Measurements from ENCODE around the gene WDR27.

The WDR27 gene

GRCh38 chr6:169587975-169588374 lies 113.9 kb downstream of the WDR27 start:
- no peak overlapping the region for H3K27ac ChIP-seq (ENCODE audit: extremely low read depth, low read depth, low read length)
- no peak overlapping the region for H3K4me3 ChIP-seq (ENCODE audit: low read depth, low read length)
- CTCF ChIA-PET: no interaction called here
- TF ChIP-seq OVOL3 (tag by site-specific recombination; IDR thresholded peaks at IDR 0.05) (no peak), ZNF529 (tag by site-specific recombination; IDR thresholded peaks at IDR 0.05; ENCODE audit: insufficient replicate concordance) (no peak), ZNF843 (tag by site-specific recombination; IDR thresholded peaks at IDR 0.05) (no peak), ZXDB (tag by site-specific recombination; IDR thresholded peaks at IDR 0.05) (no peak), ZNF23 (tag by site-specific recombination; IDR thresholded peaks at IDR 0.05; ENCODE audit: borderline replicate concordance) (no peak), GLIS2 (tag by site-specific recombination; IDR thresholded peaks at IDR 0.05) (no peak), ZNF768 (tag by site-specific recombination; IDR thresholded peaks at IDR 0.05) (no peak)
- POLR2A ChIA-PET: no interaction called here
- no peaks in the 10 kb centered on the region for H3K4me1 ChIP-seq (ENCODE audit: control insufficient read depth, insufficient read depth, low read length)
- no peaks in the 10 kb centered on the region for H3K9me3 ChIP-seq (ENCODE audit: control insufficient read depth, insufficient read depth, low read depth, low read length)
- no peaks in the 10 kb centered on the region for H3K36me3 ChIP-seq (ENCODE audit: control insufficient read depth in 2 of 2, insufficient read depth in 1 of 2, low read length in 2 of 2)

- Histone ChIP-seq H3K27ac (ENCODE audit: extremely low read depth, low read depth, low read length) (no peak overlapping the region), H3K9me3 (ENCODE audit: control insufficient read depth, insufficient read depth, low read depth, low read length) (no peaks in the 10 kb centered on the region), H3K36me3 (ENCODE audit: control insufficient read depth in 2 of 2, insufficient read depth in 1 of 2, low read length in 2 of 2) (no peaks in the 10 kb centered on the region), H3K4me1 (ENCODE audit: control insufficient read depth, insufficient read depth, low read length) (no peaks in the 10 kb centered on the region), H3K4me3 (ENCODE audit: low read depth, low read length) (no peak overlapping the region)
- CTCF ChIA-PET: interaction anchor here (0.7 kb wide), 1 partner anchor 98 kb away, joined by 4 read pairs; no protein-coding TSS in a partner anchor
- no peak for TF ChIP-seq ZNF488 (tag by site-specific recombination; IDR thresholded peaks at IDR 0.05)
- TF ChIP-seq ZNF274 (IDR thresholded peaks at IDR 0.05; ENCODE audit: low read length): no peak
- TF ChIP-seq ZNF274 (tag by site-specific recombination; IDR thresholded peaks at IDR 0.05; ENCODE audit: borderline replicate concordance): no peak
- no peak for TF ChIP-seq ZNF558 (tag by site-specific recombination; IDR thresholded peaks at IDR 0.05)
- TF ChIP-seq ZFP69B (tag by site-specific recombination; IDR thresholded peaks at IDR 0.05): no peak
- TF ChIP-seq ZNF473 (tag by site-specific recombination; IDR thresholded peaks at IDR 0.05): no peak
- TF ChIP-seq FEZF1 (tag by site-specific recombination; IDR thresholded peaks at IDR 0.05): no peak
- no peak for TF ChIP-seq ZNF521 (tag by site-specific recombination; IDR thresholded peaks at IDR 0.05)
- TF ChIP-seq PATZ1 (tag by site-specific recombination; IDR thresholded peaks at IDR 0.05): no peak
- POLR2A ChIA-PET: no interaction called here
These were observed 117.8 kb downstream of the WDR27 start for GRCh38 chr6:169583886-169584541.

GRCh38 chr6:169579407-169580111 lies 122.3 kb downstream of the WDR27 start:
- ChIA-PET POLR2A (no interaction called here), CTCF (no interaction called here)
- Histone ChIP-seq H3K4me1 (ENCODE audit: control insufficient read depth, insufficient read depth, low read length) (no peaks in the 10 kb centered on the region), H3K9me3 (ENCODE audit: control insufficient read depth, insufficient read depth, low read depth, low read length) (no peaks in the 10 kb centered on the region), H3K36me3 (ENCODE audit: control insufficient read depth in 2 of 2, insufficient read depth in 1 of 2, low read length in 2 of 2) (no peaks in the 10 kb centered on the region), H3K27ac (ENCODE audit: extremely low read depth, low read depth, low read length) (no peak overlapping the region), H3K4me3 (ENCODE audit: low read depth, low read length) (no peak overlapping the region)
- TF ChIP-seq EGR2 (tag by site-specific recombination; IDR thresholded peaks at IDR 0.05; ENCODE audit: low read depth): no peak
- TF ChIP-seq CTCF (tag by site-specific recombination; IDR thresholded peaks at IDR 0.05): no peak
- TF ChIP-seq ZNF658 (tag by site-specific recombination; IDR thresholded peaks at IDR 0.05): no peak
- TF ChIP-seq ZNF398 (tag by site-specific recombination; IDR thresholded peaks at IDR 0.05): no peak
- TF ChIP-seq MEIS1 (CRISPR knock-in tag; IDR thresholded peaks at IDR 0.05; ENCODE audit: borderline replicate concordance): no peak
- no peak for TF ChIP-seq ZBTB49 (tag by site-specific recombination; IDR thresholded peaks at IDR 0.05; ENCODE audit: low read depth)
- TF ChIP-seq ZNF335 (tag by site-specific recombination; conservative IDR thresholded peaks at IDR 0.05): no peak

Data from HEK293 (cell line).